DND-41 (cell line): ENCODE data around the gene KRT6C.

Source experiments
- EZH2 ChIP-seq: IDR thresholded peaks from 3 replicates; pipeline ENCODE4 v1.6.1; 2012; ENCODE audit warnings: borderline replicate concordance, low read depth, mild to moderate bottlenecking, moderate library complexity, low read length, inconsistent platforms; ENCODE audit not compliant: severe bottlenecking
- TF ChIP-seq, protein P1 (sequence below): IDR thresholded peaks from 2 replicates; pipeline ENCODE4 v1.5.1; 2012; ENCODE audit warnings: borderline replicate concordance, low read length, moderate library complexity, mild to moderate bottlenecking; ENCODE audit not compliant: poor library complexity, severe bottlenecking; ENCODE audit errors: extremely low read depth

DNA sequence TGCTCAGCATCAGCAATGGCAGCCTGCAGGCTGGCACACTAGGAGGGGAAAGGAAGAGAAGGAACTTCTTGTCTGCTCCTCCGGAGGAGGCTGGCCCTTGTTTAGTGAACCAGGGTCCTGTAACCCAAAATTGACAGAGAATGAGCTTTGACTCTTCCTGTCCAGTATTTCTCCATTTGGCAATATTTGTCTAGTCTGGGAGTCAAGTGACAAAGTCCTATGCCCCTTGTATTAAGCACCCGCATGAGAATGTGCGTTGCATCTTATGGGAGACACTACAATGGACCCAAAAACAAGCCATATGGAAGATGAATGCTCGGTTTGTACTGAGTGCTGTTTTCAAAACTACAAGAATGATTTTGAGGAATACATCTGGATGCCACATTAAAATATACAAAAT is 3.8 kb downstream of the KRT6C start:
- TF ChIP-seq, protein P1, sequence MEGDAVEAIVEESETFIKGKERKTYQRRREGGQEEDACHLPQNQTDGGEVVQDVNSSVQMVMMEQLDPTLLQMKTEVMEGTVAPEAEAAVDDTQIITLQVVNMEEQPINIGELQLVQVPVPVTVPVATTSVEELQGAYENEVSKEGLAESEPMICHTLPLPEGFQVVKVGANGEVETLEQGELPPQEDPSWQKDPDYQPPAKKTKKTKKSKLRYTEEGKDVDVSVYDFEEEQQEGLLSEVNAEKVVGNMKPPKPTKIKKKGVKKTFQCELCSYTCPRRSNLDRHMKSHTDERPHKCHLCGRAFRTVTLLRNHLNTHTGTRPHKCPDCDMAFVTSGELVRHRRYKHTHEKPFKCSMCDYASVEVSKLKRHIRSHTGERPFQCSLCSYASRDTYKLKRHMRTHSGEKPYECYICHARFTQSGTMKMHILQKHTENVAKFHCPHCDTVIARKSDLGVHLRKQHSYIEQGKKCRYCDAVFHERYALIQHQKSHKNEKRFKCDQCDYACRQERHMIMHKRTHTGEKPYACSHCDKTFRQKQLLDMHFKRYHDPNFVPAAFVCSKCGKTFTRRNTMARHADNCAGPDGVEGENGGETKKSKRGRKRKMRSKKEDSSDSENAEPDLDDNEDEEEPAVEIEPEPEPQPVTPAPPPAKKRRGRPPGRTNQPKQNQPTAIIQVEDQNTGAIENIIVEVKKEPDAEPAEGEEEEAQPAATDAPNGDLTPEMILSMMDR: no peak
- no peak for TF ChIP-seq EZH2
